H1 (cell line): ENCODE measurements around the gene PDCD6IP. TPM values are rescaled to one million over a fixed set of nuclear protein-coding genes. Genes with fewer than 3 reads are reported as not detected.
"Not testable (repeated sequence)": the region's sequence is repeated elsewhere in the genome, so short reads cannot be mapped to it uniquely, and the experiment has no call there.

ENCODE experiments used
- CTCF ChIA-PET: fragments of 300-600 bp; sonication (Branson Sonifier 250); formaldehyde crosslinking; loops from one replicate; lab custom pipeline; 2021; ENCODE audit not compliant: partially characterized antibody; lab: Charles Lee
- POLR2A ChIA-PET: fragments of 300-600 bp; sonication (Branson Sonifier 250); formaldehyde crosslinking; loops from one replicate; lab custom pipeline; 2021; ENCODE audit warnings: inconsistent platforms; ENCODE audit not compliant: partially characterized antibody; lab: Charles Lee
- DNase-seq, 2 experiments: peaks; one replicate each; pipeline versions ENCODE4 v3.0.0 to v3.0.0-alpha.2; 2010 to 2022; ENCODE audit warnings: low spot score in 2 of 2, low read depth in 1 of 2, mixed read lengths in 1 of 2
- FAIRE-seq: peaks from 2 replicates; lab custom pipeline; 2011; peaks lifted over from hg19 to GRCh38; lab: Jason Lieb, UNC
- H2AFZ ChIP-seq: 2 replicates; pipeline ENCODE4 v1.8.1; 2012; ENCODE audit warnings: low read length, inconsistent platforms
- H2AK5ac ChIP-seq: 2 replicates; pipeline ENCODE4 v1.6.1; 2013; ENCODE audit warnings: low read depth, low read length
- H2BK120ac ChIP-seq: replicated peaks from 2 replicates; pipeline ENCODE3; 2013; ENCODE audit warnings: low read depth, low read length, inconsistent platforms
- H2BK12ac ChIP-seq: 2 replicates; pipeline ENCODE4 v1.6.1; 2013; ENCODE audit warnings: low read depth, low read length
- H2BK15ac ChIP-seq: 2 replicates; pipeline ENCODE4 v1.6.1; 2013; ENCODE audit warnings: low read length
- H2BK20ac ChIP-seq: 2 replicates; pipeline ENCODE4 v1.6.1; 2013; ENCODE audit warnings: low read length
- H2BK5ac ChIP-seq: 2 replicates; pipeline ENCODE4 v1.6.1; 2013; ENCODE audit warnings: low read depth, low read length
- H3K14ac ChIP-seq: 2 replicates; pipeline ENCODE4 v1.6.1; 2013; ENCODE audit warnings: inconsistent platforms; ENCODE audit not compliant: insufficient read length
- H3K18ac ChIP-seq: 2 replicates; pipeline ENCODE4 v1.6.1; 2013; ENCODE audit warnings: low read length; ENCODE audit errors: extremely low read depth
- H3K23ac ChIP-seq: 2 replicates; pipeline ENCODE4 v1.6.1; 2013; ENCODE audit warnings: inconsistent platforms; ENCODE audit not compliant: insufficient read length
- H3K23me2 ChIP-seq: 2 replicates; pipeline ENCODE4 v1.6.1; 2013; ENCODE audit warnings: low read depth, low read length
- H3K27ac ChIP-seq: 2 replicates; pipeline ENCODE4 v1.6.1; 2011; ENCODE audit warnings: low read depth, low read length, inconsistent platforms
- H3K27me3 ChIP-seq, 4 experiments: replicated peaks in 1 of 4; 1 replicate in 1 of 4; 2 replicates in 3 of 4; pipeline versions ENCODE4 v1.6.1 to v1.8.1; 2011 to 2013; ENCODE audit warnings: low read length in 3 of 4, mild to moderate bottlenecking in 3 of 4, inconsistent platforms in 2 of 4, mixed read lengths in 2 of 4, moderate library complexity in 1 of 4; ENCODE audit not compliant: control insufficient read depth in 3 of 4, insufficient read depth in 3 of 4; ENCODE audit errors: extremely low read depth in 1 of 4
- H3K36me3 ChIP-seq, 4 experiments: 2 replicates each; pipeline versions ENCODE4 v1.6.1 to v1.8.1; 2011 to 2013; ENCODE audit warnings: mild to moderate bottlenecking in 4 of 4, low read length in 3 of 4, moderate library complexity in 2 of 4, control low read depth in 1 of 4, inconsistent platforms in 1 of 4; ENCODE audit not compliant: insufficient read depth in 4 of 4, control insufficient read depth in 2 of 4
- H3K4ac ChIP-seq: replicated peaks from 2 replicates; pipeline ENCODE3; 2013; ENCODE audit warnings: low read length, low read depth, mixed read lengths, inconsistent platforms; ENCODE audit not compliant: insufficient read length
- H3K4me1 ChIP-seq, 4 experiments: replicated peaks in 1 of 4; 1 replicate in 1 of 4; 2 replicates in 3 of 4; pipeline versions ENCODE4 v1.6.1 to v1.8.1; 2011 to 2013; ENCODE audit warnings: low read length in 3 of 4, inconsistent platforms in 2 of 4, mixed read lengths in 1 of 4; ENCODE audit not compliant: insufficient read depth in 4 of 4, control insufficient read depth in 3 of 4
- H3K4me2 ChIP-seq, 2 experiments: 2 replicates each; pipeline versions ENCODE4 v1.6.1 to v1.8.1; 2011 to 2013; ENCODE audit warnings: low read depth in 2 of 2, low read length in 2 of 2, control low read depth in 1 of 2, inconsistent platforms in 1 of 2, mild to moderate bottlenecking in 1 of 2; ENCODE audit not compliant: insufficient read depth in 1 of 2
- H3K4me3 ChIP-seq, 4 experiments: fragments of 200-600, 300-600 bp in 1 of 4; sonication (generic), shearing (Covaris generic), sonication (Bioruptor Twin) in 1 of 4; 2 replicates each; pipeline versions ENCODE4 v1.5.1 to v1.8.1; 2011 to 2016; ENCODE audit warnings: low read length in 4 of 4, low read depth in 3 of 4, control low read depth in 2 of 4, inconsistent platforms in 2 of 4, mild to moderate bottlenecking in 2 of 4, mixed read lengths in 1 of 4, moderate library complexity in 1 of 4; ENCODE audit not compliant: insufficient read depth in 2 of 4; ENCODE audit errors: extremely low read depth in 1 of 4
- H3K56ac ChIP-seq: replicated peaks from 2 replicates; pipeline ENCODE3; 2013; ENCODE audit warnings: low read depth, mild to moderate bottlenecking, mixed read lengths, low read length, inconsistent platforms; ENCODE audit not compliant: insufficient read length
- H3K79me1 ChIP-seq: 2 replicates; pipeline ENCODE4 v1.6.1; 2013; ENCODE audit warnings: low read depth, low read length, control low read depth
- H3K79me2 ChIP-seq, 2 experiments: 2 replicates each; pipeline versions ENCODE4 v1.6.1 to v1.8.1; 2012 to 2013; ENCODE audit warnings: low read length in 2 of 2, mild to moderate bottlenecking in 2 of 2, inconsistent platforms in 1 of 2; ENCODE audit not compliant: insufficient read depth in 2 of 2, control insufficient read depth in 1 of 2
- H3K9ac ChIP-seq, 4 experiments: replicated peaks in 1 of 4; 1 replicate in 1 of 4; 2 replicates in 3 of 4; pipeline versions ENCODE4 v1.6.1 to v1.8.1; 2011 to 2013; ENCODE audit warnings: low read depth in 3 of 4, low read length in 3 of 4, control low read depth in 2 of 4, mild to moderate bottlenecking in 2 of 4, moderate library complexity in 2 of 4, inconsistent platforms in 1 of 4; ENCODE audit errors: extremely low read depth in 1 of 4
- H3K9me3 ChIP-seq, 2 experiments: 2 replicates each; pipeline versions ENCODE4 v1.6.1 to v1.8.1; 2012 to 2013; ENCODE audit warnings: mild to moderate bottlenecking in 2 of 2, moderate library complexity in 2 of 2, control low read depth in 1 of 2, inconsistent platforms in 1 of 2, low read depth in 1 of 2, low read length in 1 of 2, mixed read lengths in 1 of 2; ENCODE audit not compliant: insufficient read depth in 2 of 2
- H4K20me1 ChIP-seq, 2 experiments: replicated peaks in 1 of 2; 2 replicates each; pipeline versions ENCODE3 to v1.8.1; 2011 to 2013; ENCODE audit warnings: inconsistent platforms in 2 of 2, low read length in 2 of 2, mild to moderate bottlenecking in 1 of 2; ENCODE audit not compliant: insufficient read depth in 2 of 2, control insufficient read depth in 1 of 2
- H4K5ac ChIP-seq: 2 replicates; pipeline ENCODE4 v1.6.1; 2013; ENCODE audit warnings: low read length, low read depth, mixed read lengths, inconsistent platforms; ENCODE audit not compliant: insufficient read length
- H4K8ac ChIP-seq: 2 replicates; pipeline ENCODE4 v1.8.0; 2013; ENCODE audit warnings: mild to moderate bottlenecking, moderate library complexity, low read length, inconsistent platforms; ENCODE audit not compliant: insufficient read depth; ENCODE audit errors: extremely low read depth
- H4K91ac ChIP-seq: replicated peaks from 2 replicates; pipeline ENCODE3; 2013; ENCODE audit warnings: low read length, mixed read lengths, inconsistent platforms; ENCODE audit not compliant: insufficient read length
- WGBS, 2 experiments: shearing (Covaris generic) in 1 of 2; methylation state at CpG; one replicate each; pipeline versions ENCODE4 v1.1.6 to v1.1.7; 2013 to 2015; ENCODE audit warnings: low lambda C conversion rate in 2 of 2, mixed read lengths in 2 of 2, inconsistent platforms in 1 of 2, low coverage in 1 of 2, missing lambda C conversion rate in 1 of 2; ENCODE audit not compliant: insufficient replicate concordance in 2 of 2, insufficient coverage in 1 of 2, insufficient read length in 1 of 2; ENCODE audit errors: extremely low coverage in 1 of 2, missing lambda C conversion rate in 1 of 2; 5-methylcytosine and 5-hydroxymethylcytosine counted together
- polyA plus RNA-seq, 7 experiments: library from polyadenylated mRNA; depleted of rRNA in 3 of 7; stranded (reverse) in 5 of 7; unstranded in 2 of 7; fragments of >200 nt in 5 of 7; fragments of 200-250 nt in 2 of 7; gene quantifications; 1 replicate in 5 of 7; 2 replicates in 1 of 7; 4 replicates in 1 of 7; pipeline versions ENCODE4 v1.2.1 to v1.2.3, GENCODE V29; 2011 to 2013; ENCODE audit warnings: missing spikeins in 2 of 7, mixed read lengths in 2 of 7
- total RNA-seq: library from RNA; stranded (reverse); fragmentation: NEBNext Ultra II Directional; extraction: Animal tissue kit (Norgen Biotek cat#: 25700); gene quantifications from 2 replicates; pipeline ENCODE4 v1.2.1, GENCODE V29; 2021

Gene PDCD6IP
- total and polyA plus RNA-seq, 2 of the 8 experiments (the other 6 are each of a cell fraction or from before 2014, with no cell fraction given), result 61.7 to 155 TPM

DNA sequence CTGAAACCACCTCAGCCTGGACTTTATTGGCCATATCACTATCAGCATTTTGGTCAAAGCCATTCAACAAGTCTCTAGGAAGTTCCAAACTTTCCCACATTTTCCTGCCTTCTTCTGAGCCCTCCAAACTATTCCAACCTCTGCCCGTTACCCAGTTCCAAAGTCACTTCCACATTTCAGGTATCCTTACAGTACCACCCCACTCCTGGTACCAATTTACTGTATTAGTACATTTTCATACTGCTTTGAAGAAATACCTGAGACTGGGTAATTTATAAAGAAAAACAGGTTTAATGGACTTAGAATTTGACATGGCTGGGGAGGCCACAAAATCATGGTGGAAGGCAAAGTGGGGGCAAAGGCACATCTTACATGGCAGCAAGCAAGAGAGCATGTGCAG, 44.0 kb upstream of the PDCD6IP start:
- H2AFZ ChIP-seq, H3K23me2 ChIP-seq, FAIRE-seq, H3K9ac ChIP-seq, H3K4ac ChIP-seq, H4K20me1 ChIP-seq, H4K8ac ChIP-seq, H3K27ac ChIP-seq, H2BK20ac ChIP-seq, H2BK12ac ChIP-seq, POLR2A ChIA-PET, H4K5ac ChIP-seq, H3K27me3 ChIP-seq, H3K4me2 ChIP-seq, DNase-seq, H3K18ac ChIP-seq, H3K14ac ChIP-seq, H3K79me1 ChIP-seq, H2BK120ac ChIP-seq, H3K4me3 ChIP-seq, H2BK5ac ChIP-seq, CTCF ChIA-PET, H3K4me1 ChIP-seq, H3K79me2 ChIP-seq, H3K23ac ChIP-seq, H3K36me3 ChIP-seq, H2BK15ac ChIP-seq, H3K56ac ChIP-seq, H4K91ac ChIP-seq, H2AK5ac ChIP-seq: not testable (repeated sequence)
- peaks cover 19 to 27% of the 10 kb centered on the region in 2 experiments for H3K9me3 ChIP-seq
- WGBS, 2 experiments, result 94% methylated on average over 1 of the region's 1 CpG; no CpG with 5 or more reads in 1 of the 2 experiments
